Keratinocyte (primary cell): ENCODE results near the gene IQSEC3. TPM values are rescaled to one million over a fixed set of nuclear protein-coding genes. Genes with fewer than 3 reads are reported as not detected.

Experiments used
- DNase-seq: peaks from one replicate; pipeline ENCODE4 v3.0.0-alpha.2; 2011; ENCODE audit warnings: low read depth, missing footprints, low spot score
- FAIRE-seq: peaks from 2 replicates; lab custom pipeline; 2011; peaks lifted over from hg19 to GRCh38; lab: Jason Lieb, UNC
- H2AFZ ChIP-seq: 2 replicates; pipeline ENCODE4 v1.6.0; 2012; ENCODE audit warnings: low read length, control low read depth, inconsistent platforms; ENCODE audit not compliant: control insufficient read depth
- H3K27ac ChIP-seq: 2 replicates; pipeline ENCODE4 v1.5.1; 2011; ENCODE audit warnings: low read length; ENCODE audit not compliant: control insufficient read depth, insufficient read depth
- H3K27me3 ChIP-seq: 3 replicates; pipeline ENCODE4 v1.6.0; 2011; ENCODE audit warnings: low read length; ENCODE audit not compliant: control insufficient read depth, insufficient read depth; ENCODE audit errors: extremely low read depth
- H3K36me3 ChIP-seq, 2 experiments: 2 replicates in 1 of 2; 3 replicates in 1 of 2; pipeline ENCODE4 v1.5.1; 2011; ENCODE audit warnings: low read length in 2 of 2, mild to moderate bottlenecking in 1 of 2; ENCODE audit not compliant: control insufficient read depth in 2 of 2, insufficient read depth in 2 of 2; ENCODE audit errors: extremely low read depth in 1 of 2
- H3K4me1 ChIP-seq: 3 replicates; pipeline ENCODE4 v1.5.1; 2011; ENCODE audit warnings: low read length; ENCODE audit not compliant: control insufficient read depth, insufficient read depth; ENCODE audit errors: extremely low read depth
- H3K4me2 ChIP-seq: 3 replicates; pipeline ENCODE4 v1.6.0; 2011; ENCODE audit warnings: low read depth, low read length; ENCODE audit not compliant: control insufficient read depth, insufficient read depth; ENCODE audit errors: extremely low read depth
- H3K4me3 ChIP-seq, 3 experiments: fragments of 200-600 bp in 1 of 3; sonication (generic) in 1 of 3; 2 replicates in 2 of 3; 3 replicates in 1 of 3; pipeline ENCODE4 v1.5.1; 2011 to 2016; ENCODE audit warnings: low read length in 3 of 3, mild to moderate bottlenecking in 3 of 3, control low read depth in 2 of 3, inconsistent platforms in 1 of 3, low read depth in 1 of 3, mixed read lengths in 1 of 3, mixed run types in 1 of 3, moderate library complexity in 1 of 3; ENCODE audit not compliant: control insufficient read depth in 2 of 3, insufficient read depth in 2 of 3; ENCODE audit errors: extremely low read depth in 1 of 3
- H3K79me2 ChIP-seq: 2 replicates; pipeline ENCODE4 v1.6.0; 2012; ENCODE audit warnings: low read length; ENCODE audit not compliant: control insufficient read depth, insufficient read depth
- H3K9ac ChIP-seq: 3 replicates; pipeline ENCODE4 v1.6.0; 2011; ENCODE audit warnings: low read length; ENCODE audit not compliant: control insufficient read depth, insufficient read depth; ENCODE audit errors: extremely low read depth
- H3K9me1 ChIP-seq: 3 replicates; pipeline ENCODE4 v1.6.0; 2011; ENCODE audit warnings: low read length; ENCODE audit not compliant: control insufficient read depth, insufficient read depth; ENCODE audit errors: extremely low read depth
- H3K9me3 ChIP-seq: 2 replicates; pipeline ENCODE4 v1.5.1; 2012; ENCODE audit warnings: low read depth, low read length; ENCODE audit not compliant: control insufficient read depth
- H4K20me1 ChIP-seq: 3 replicates; pipeline ENCODE4 v1.6.0; 2011; ENCODE audit warnings: low read length; ENCODE audit not compliant: control insufficient read depth, insufficient read depth; ENCODE audit errors: extremely low read depth
- EZH2 ChIP-seq: IDR thresholded peaks from one replicate; pipeline ENCODE4 v1.6.1; 2012; ENCODE audit warnings: inconsistent platforms, mild to moderate bottlenecking, low read length, moderate library complexity
- dilution Hi-C: fragments of 300-500 bp; cut with MboI; formaldehyde crosslinking; loops from one replicate; pipeline ENCODE4 v1.7.0; 2020; ENCODE audit warnings: low sequenced_read_pairs; ENCODE audit not compliant: extremely low pct_ligation_motif_present
- polyA plus RNA-seq, 5 experiments: library from polyadenylated mRNA; depleted of rRNA in 3 of 5; stranded (reverse) in 3 of 5; stranded (forward) in 1 of 5; unstranded in 1 of 5; fragments of >200 nt; gene quantifications; 1 replicate in 1 of 5; 2 replicates in 3 of 5; 3 replicates in 1 of 5; pipeline versions ENCODE4 v1.2.1 to v1.2.3, GENCODE V29; 2011 to 2012; ENCODE audit warnings: missing spikeins in 2 of 5, low read depth in 1 of 5, low replicate concordance in 1 of 5
- TF ChIP-seq, protein P1 (sequence below), 3 experiments: IDR thresholded peaks in 1 of 3; conservative IDR thresholded peaks in 1 of 3; optimal IDR thresholded peaks in 1 of 3; 2 replicates in 2 of 3; 3 replicates in 1 of 3; pipeline versions ENCODE3 to v1.5.1; 2011; ENCODE audit warnings: low read length in 3 of 3, mild to moderate bottlenecking in 3 of 3, moderate library complexity in 2 of 3, control low read depth in 1 of 3, inconsistent platforms in 1 of 3; ENCODE audit not compliant: insufficient read depth in 2 of 3; ENCODE audit errors: extremely low read depth in 1 of 3

Gene IQSEC3
- polyA plus RNA-seq, 1 donor (not counting 4 experiments of a cell fraction or from before 2014, with no cell fraction given), result not detected

DNA sequence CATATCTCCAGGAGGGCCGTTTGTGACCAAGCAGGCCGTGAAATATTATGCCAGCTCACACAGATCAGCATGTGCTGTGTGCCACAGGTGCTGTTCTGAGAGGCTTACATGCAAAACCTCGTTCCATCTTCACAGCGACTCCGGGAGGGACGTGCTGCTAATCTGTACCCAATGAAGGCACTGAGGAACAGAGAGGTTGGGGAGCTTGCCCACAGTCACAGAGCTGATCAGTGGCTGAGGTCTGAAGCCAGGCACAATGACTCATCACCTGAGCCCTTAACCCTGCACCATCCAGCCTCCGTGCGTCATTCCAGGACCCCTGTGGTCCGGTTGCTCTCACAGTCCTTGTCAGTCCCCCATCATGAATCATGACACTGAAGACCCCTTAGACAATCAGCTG lies 80.7 kb downstream of the IQSEC3 start:
- Histone ChIP-seq H3K36me3 (no peaks in the 10 kb centered on the region), H3K79me2 (no peaks in the 10 kb centered on the region), H3K4me3 (no peak overlapping the region), H3K9me3 (no peaks in the 10 kb centered on the region), H4K20me1 (no peaks in the 10 kb centered on the region), H3K4me1 (peaks cover 11% of the 10 kb centered on the region), H3K9me1 (no peaks in the 10 kb centered on the region), H2AFZ (no peak overlapping the region), H3K27ac (no peak overlapping the region), H3K4me2 (no peak overlapping the region), H3K9ac (no peak overlapping the region), H3K27me3 (no peaks in the 10 kb centered on the region)
- TF ChIP-seq, protein P1, sequence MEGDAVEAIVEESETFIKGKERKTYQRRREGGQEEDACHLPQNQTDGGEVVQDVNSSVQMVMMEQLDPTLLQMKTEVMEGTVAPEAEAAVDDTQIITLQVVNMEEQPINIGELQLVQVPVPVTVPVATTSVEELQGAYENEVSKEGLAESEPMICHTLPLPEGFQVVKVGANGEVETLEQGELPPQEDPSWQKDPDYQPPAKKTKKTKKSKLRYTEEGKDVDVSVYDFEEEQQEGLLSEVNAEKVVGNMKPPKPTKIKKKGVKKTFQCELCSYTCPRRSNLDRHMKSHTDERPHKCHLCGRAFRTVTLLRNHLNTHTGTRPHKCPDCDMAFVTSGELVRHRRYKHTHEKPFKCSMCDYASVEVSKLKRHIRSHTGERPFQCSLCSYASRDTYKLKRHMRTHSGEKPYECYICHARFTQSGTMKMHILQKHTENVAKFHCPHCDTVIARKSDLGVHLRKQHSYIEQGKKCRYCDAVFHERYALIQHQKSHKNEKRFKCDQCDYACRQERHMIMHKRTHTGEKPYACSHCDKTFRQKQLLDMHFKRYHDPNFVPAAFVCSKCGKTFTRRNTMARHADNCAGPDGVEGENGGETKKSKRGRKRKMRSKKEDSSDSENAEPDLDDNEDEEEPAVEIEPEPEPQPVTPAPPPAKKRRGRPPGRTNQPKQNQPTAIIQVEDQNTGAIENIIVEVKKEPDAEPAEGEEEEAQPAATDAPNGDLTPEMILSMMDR (optimal IDR thresholded peaks at IDR 0.05 in 1 of 3, IDR thresholded peaks at IDR 0.05 in 1 of 3, conservative IDR thresholded peaks at IDR 0.05 in 1 of 3; ENCODE audit: extremely low read depth in 1 of 3, insufficient read depth in 2 of 3, low read length in 3 of 3), result no peak
- no peak for TF ChIP-seq EZH2
- dilution Hi-C loops, result no loop called here
- no peak for DNase-seq
- no peak for FAIRE-seq

DNA sequence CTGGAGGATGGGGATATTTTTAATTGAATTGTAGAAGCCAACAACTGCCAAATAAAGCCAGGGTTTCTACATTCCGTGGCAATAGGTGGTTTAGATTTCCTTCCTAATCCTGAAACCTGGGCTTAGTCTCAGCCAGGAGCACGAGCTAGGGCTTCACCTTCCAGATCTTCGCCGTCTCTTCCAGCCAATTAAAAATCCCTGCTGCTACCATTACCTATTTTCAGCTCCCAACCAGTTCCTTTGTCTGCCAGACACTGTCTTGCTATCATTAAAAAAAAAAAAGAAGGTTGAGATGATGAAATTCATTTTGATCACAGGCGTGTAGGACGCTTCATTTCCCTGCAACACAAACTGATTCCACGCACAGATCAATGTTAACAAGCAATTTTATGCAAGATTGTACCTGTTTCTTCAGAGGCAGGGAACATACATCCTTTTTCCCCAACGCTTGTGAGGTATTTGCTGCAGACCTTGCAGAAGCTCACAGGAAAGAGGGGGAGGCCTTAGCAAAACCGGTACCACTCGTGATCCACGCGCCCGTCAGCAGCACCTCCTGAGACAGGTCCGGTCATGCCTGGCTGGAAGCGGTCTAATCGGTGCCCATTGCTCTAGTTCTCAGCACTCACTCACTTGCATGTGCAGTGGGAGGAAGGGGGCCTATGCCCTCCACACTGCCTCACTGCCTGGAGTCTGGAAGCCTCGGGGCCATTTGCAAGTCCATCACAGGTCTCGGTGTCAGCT lies 82.3 kb downstream of the IQSEC3 start:
- dilution Hi-C loops, result no loop called here
- TF ChIP-seq EZH2, result no peak
- TF ChIP-seq, protein P1 (optimal IDR thresholded peaks at IDR 0.05 in 1 of 3, IDR thresholded peaks at IDR 0.05 in 1 of 3, conservative IDR thresholded peaks at IDR 0.05 in 1 of 3; ENCODE audit: extremely low read depth in 1 of 3, insufficient read depth in 2 of 3, low read length in 3 of 3), result no peak
- Histone ChIP-seq H3K9me3 (no peaks in the 10 kb centered on the region), H4K20me1 (no peaks in the 10 kb centered on the region), H3K27me3 (no peaks in the 10 kb centered on the region), H3K9me1 (no peaks in the 10 kb centered on the region), H3K4me2 (peak overlapping the region; percentile 22), H3K36me3 (no peaks in the 10 kb centered on the region), H3K4me1 (peaks cover 11% of the 10 kb centered on the region), H3K4me3 (no peak overlapping the region), H3K27ac (no peak overlapping the region), H2AFZ (peak overlapping the region; percentile 50), H3K79me2 (no peaks in the 10 kb centered on the region), H3K9ac (no peak overlapping the region)
- FAIRE-seq (peak; percentile 17), DNase-seq (no peak)
